NT2/D1 (cell line): Measurements from ENCODE around the gene ZDHHC16.

Experiments
- SUZ12 ChIP-seq: IDR thresholded peaks from 2 replicates; pipeline ENCODE4 v1.6.1; 2011; ENCODE audit not compliant: insufficient read length, insufficient read depth; ENCODE audit errors: extremely low read depth
- YY1 ChIP-seq: IDR thresholded peaks from 2 replicates; pipeline ENCODE4 v1.6.1; 2011; ENCODE audit not compliant: insufficient read length, insufficient read depth
- ZNF274 ChIP-seq: IDR thresholded peaks from 2 replicates; pipeline ENCODE4 v1.6.1; 2011; ENCODE audit warnings: mild to moderate bottlenecking, low read depth, low read length

GRCh38 chr10:97506199-97506991 is 60.4 kb downstream of the ZDHHC16 start:
- TF ChIP-seq YY1 (no peak), SUZ12 (no peak), ZNF274 (no peak)
